HG02623 (cell line): ENCODE measurements around the gene MOCS1.

ENCODE experiments used
- ATAC-seq: cut with Tn5 transposase; IDR thresholded peaks from one replicate; pipeline ENCODE4 v1.9.1; 2021; ENCODE audit warnings: moderate library complexity; ENCODE audit not compliant: unreplicated experiment

MOCS1 gene

GRCh38 chr6:39904946-39905639 is 29.2 kb downstream of the MOCS1 start:
- ATAC-seq, result no peak

- ATAC-seq, result no peak
Observed at GRCh38 chr6:39903656-39904055, 30.6 kb downstream of the MOCS1 start.

- no peak for ATAC-seq
Observed at GRCh38 chr6:39902786-39903465, 31.3 kb downstream of the MOCS1 start.

GRCh38 chr6:39902136-39902535 is 32.1 kb downstream of the MOCS1 start:
- no peak for ATAC-seq

GRCh38 chr6:39901670-39902069 is 32.6 kb downstream of the MOCS1 start:
- no peak for ATAC-seq

GRCh38 chr6:39901116-39901655 is 33.1 kb downstream of the MOCS1 start:
- no peak for ATAC-seq

- no peak for ATAC-seq
Observed at GRCh38 chr6:39899554-39900295, 34.5 kb downstream of the MOCS1 start.

- no peak for ATAC-seq
Observed at GRCh38 chr6:39898625-39899024, 35.6 kb downstream of the MOCS1 start.

- ATAC-seq, result no peak
Observed at GRCh38 chr6:39897698-39898097, 36.6 kb downstream of the MOCS1 start.

- ATAC-seq, result no peak
Observed at GRCh38 chr6:39896701-39897100, 37.6 kb downstream of the MOCS1 start.

GRCh38 chr6:39893286-39893685 is 41.0 kb downstream of the MOCS1 start:
- ATAC-seq, result no peak

GRCh38 chr6:39892490-39893129 is 41.7 kb downstream of the MOCS1 start:
- ATAC-seq, result no peak

GRCh38 chr6:39891976-39892375 is 42.3 kb downstream of the MOCS1 start:
- no peak for ATAC-seq

GRCh38 chr6:39891353-39891752 is 42.9 kb downstream of the MOCS1 start:
- ATAC-seq, result no peak

GRCh38 chr6:39889229-39889628 is 45.0 kb downstream of the MOCS1 start:
- ATAC-seq, result no peak

GRCh38 chr6:39887692-39888450 is 46.4 kb downstream of the MOCS1 start:
- ATAC-seq, result no peak

GRCh38 chr6:39886871-39887270 is 47.4 kb downstream of the MOCS1 start:
- ATAC-seq, result no peak

- ATAC-seq, result no peak
Observed at GRCh38 chr6:39885691-39886090, 48.6 kb downstream of the MOCS1 start.

- ATAC-seq, result no peak
Observed at GRCh38 chr6:39884696-39885095, 49.6 kb downstream of the MOCS1 start.

GRCh38 chr6:39882531-39882899 is 51.7 kb downstream of the MOCS1 start:
- no peak for ATAC-seq
